Right forelimb (tissue), 1 donor: Measurements from ENCODE around the gene CACNA1B.
"Not testable (repeated sequence)": the region's sequence is repeated elsewhere in the genome, so short reads cannot be mapped to it uniquely, and the experiment has no call there.

Experiments used
- DNase-seq: peaks from one replicate; pipeline ENCODE4 v3.0.0-alpha.2; 2018

Gene CACNA1B

DNA sequence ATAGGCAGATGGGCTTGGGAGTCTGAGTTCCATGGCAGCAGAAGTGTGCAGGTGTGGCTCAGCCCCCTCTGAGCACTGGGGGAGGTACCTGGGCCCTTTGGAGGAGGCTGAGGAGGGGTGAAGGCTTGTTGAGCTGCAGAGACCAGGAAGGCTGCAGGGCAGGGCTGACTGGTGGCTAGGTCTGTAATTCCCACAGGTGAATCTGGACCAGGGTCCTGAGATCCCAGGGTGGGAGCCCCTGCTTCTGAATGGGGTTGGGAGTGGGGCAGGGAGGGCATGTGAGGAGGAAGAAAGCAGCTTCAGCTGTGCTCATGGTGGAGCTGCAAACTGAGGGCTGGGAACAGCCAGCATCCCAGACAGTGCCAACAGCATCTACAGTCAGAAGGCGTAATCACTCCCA lies 111.1 kb downstream of the CACNA1B start:
- peak; percentile 11 for DNase-seq

DNA sequence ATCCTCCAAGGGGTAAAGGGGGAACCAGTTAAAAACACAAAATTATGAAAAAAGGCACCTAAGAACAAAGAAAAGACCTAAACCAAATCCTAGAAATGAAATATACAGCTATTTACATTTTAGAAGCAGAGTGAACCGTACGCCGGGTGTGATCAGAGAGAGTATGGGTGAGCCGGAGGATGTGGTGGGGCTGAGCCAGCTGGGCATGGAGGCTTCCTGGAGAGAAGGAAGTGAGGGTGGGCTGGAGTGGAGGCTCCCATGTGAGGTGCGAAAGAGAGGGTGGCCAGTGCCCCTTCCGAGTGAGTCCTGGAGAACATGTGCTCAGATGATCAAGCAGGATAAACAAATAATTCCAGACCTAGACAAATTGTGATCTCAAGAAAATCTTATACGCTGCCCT lies 111.6 kb downstream of the CACNA1B start:
- peak; percentile 13 for DNase-seq

DNA sequence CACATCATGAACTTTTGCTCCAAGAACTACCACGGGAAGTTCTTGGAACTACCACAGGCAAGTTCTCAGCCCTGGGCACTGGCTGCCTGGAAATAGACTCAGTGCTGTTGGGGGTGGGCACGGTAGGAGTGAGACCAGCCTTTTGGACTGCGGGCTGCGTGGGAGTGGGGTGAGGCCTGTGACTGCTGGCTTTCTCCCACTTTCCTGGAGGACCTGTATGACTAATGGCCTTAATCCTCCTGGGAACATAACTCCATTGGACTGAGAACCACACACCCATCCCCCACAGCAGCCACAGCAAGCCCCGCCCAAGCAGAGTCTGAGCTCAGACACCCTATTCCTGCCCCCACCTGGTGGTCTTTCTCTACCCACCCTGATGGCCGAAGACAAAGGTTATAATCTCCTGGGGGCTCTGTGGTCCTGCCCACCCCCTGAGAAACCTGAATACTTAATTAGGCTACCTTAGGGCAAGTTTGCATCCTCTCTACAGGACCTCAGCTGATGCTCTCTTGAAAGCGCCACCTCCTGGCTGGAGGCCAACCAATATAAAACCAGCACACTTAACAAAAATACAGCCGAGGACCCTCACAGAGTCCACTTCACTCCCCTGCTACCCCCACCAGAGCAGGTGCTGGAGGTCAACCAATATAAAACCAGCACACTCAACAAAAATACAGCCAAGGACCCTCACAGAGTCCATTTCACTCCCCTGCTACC lies 112.6 kb downstream of the CACNA1B start:
- peak; percentile 22 for DNase-seq

DNA sequence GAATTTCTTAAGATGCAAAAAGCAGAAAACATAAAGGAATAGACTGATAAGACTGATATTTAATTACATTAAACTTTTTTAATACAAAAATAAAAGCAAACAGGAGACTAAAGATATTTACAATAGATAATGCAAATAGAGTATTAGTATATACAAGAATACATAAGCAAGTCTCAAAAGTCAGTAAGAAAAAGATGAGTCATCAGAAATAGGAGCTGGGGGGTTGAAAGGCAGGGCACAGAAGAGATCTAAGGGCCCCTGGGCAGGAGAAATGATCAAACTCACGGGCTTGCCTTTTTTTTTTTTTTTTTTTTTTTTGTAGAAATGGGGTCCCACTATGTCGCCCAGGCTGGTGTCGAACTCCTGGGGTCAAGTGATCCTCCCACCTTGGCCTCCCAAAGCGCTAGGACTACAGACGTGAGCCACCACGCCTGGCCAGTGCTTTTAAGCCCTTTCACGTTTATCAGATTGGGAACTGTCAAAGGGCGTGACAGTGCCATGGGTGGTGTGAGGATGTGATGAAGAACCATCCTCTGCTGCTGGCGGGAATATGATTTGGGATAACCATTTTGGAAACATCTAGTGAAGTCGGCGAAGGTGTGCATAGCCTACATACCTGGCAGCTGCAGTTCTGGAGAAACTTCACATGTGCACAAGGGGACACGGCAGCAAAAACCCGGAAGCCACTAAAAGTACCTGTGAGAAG lies 126.1 kb downstream of the CACNA1B start:
- DNase-seq = no peak

DNA sequence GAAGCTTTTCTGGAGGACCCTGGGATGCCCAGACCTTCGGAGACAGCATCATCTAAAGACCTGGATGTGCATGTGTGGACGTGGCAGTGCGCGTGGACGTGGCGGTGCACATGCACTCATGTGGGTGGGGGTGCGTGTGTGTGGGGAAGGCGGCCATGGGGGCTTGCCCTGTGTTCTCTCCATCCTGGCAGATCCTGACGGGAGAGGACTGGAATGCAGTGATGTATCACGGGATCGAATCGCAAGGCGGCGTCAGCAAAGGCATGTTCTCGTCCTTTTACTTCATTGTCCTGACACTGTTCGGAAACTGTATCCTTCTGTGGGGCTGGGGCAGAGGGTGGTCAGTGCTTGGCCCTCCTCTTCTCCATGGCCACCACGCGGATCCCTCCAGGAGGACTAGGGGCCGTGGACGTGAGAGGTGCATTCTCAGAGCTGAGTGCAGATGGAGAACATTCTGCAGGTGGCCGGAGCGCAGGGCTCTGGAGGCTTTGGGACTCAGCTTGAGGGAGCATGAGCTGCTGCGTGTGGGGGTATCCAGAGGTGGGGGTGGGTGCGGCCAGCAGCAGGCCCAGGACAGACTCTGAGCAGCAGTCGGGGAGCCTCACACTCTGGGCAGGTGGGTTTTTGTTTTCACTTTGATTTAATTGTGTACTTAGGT lies 129.1 kb downstream of the CACNA1B start:
- DNase-seq = no peak

DNA sequence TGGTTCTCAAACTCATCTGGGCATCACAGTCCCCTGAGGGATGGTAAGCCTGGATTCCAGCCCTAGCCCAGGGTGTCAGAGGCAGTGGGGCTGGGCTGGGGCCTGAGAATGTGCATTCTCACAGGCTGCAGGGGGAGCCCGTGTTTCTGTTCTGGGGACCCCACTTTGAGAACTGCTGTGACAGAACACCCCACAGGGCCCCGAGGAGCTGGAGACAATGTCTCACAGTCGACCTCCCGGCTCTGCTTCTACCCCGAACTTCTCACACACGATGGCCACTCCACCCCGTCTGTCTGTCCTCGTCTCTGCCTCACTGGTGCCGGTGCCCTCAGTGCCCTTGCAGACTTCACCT lies 130.0 kb downstream of the CACNA1B start:
- DNase-seq = no peak

DNA sequence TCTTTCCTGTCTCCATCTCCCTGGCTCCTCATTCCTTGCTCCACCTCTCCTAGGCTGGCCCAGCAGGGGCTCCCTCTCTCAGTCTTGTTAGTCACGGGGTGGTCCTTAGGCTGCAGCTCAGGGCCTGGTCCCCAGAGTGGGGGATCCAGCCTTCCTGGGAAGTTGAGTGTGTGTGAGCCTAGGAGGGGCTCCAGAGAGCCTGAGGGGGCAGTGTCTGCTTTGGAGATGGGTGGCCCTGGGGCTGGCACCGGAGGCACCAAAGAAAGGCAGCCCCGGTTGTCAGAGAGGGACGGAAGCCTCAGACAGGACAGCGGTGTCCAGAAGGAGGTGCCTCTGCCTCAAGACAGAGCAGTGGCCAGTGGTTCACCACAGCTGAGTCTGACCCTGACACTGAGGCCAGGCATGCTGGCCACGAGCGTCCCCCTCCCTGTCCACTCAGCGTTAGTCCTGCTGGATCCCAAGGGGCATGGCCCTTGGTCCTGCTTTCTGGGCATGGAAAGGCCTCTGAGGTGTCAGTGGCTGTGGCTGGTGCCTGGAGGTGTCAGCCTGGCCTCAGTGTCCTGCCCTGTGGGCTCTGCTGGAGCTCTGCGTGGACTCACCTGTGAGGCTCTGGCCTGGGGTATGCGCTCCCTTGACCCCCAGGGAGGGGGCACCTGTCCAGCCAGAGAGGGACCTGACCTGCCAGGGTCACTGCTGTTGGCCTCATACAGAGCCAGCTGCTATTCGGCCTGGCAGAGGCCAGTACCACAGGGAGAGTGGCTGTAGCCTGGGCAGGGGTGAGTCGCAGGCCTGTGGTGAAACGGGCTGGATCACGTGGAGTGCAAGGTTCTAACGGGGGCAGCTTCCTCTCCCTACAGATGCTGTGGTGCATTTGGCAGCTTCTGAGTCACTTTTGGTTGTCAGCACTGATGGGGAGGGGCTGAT lies 130.6 kb downstream of the CACNA1B start:
- DNase-seq = no peak

DNA sequence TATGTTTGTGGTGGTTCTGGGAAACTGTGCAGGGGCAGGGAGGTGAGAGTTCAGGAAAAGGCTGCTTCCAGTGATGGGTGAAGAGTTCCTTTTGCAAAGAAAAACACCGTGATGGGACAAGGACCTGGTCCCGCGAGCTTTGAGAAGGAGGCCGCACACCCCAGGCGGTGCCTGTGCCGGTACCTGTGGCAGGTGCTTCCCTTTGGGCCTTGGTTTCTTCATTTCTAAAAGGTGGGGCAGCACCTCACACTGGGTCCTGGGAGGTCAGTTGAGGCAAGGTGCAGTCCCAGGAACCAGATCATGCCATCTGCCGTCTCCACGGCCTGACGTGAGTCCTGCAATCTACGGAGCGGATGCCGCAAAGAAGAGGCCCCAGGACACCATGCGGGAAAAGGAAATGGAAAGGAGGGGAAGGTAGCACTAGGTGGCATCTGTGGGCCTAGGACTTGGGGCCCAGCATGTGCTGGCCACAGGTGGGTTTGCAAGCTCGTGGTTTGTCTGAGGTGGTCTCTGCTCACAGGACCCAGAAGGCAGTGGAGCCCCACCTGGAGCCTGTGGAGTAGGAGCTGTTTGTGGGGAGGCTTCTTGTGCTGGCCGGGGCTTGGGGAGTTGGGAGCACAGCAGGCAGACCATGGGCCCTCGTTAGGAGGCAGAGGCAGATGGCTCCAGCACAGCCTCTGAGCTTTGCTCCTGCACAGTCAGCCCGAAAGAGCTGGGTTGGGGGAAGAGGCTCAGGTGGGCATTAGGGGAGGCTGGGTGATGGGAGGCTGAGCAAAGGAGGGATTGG lies 131.6 kb downstream of the CACNA1B start:
- no peak for DNase-seq

DNA sequence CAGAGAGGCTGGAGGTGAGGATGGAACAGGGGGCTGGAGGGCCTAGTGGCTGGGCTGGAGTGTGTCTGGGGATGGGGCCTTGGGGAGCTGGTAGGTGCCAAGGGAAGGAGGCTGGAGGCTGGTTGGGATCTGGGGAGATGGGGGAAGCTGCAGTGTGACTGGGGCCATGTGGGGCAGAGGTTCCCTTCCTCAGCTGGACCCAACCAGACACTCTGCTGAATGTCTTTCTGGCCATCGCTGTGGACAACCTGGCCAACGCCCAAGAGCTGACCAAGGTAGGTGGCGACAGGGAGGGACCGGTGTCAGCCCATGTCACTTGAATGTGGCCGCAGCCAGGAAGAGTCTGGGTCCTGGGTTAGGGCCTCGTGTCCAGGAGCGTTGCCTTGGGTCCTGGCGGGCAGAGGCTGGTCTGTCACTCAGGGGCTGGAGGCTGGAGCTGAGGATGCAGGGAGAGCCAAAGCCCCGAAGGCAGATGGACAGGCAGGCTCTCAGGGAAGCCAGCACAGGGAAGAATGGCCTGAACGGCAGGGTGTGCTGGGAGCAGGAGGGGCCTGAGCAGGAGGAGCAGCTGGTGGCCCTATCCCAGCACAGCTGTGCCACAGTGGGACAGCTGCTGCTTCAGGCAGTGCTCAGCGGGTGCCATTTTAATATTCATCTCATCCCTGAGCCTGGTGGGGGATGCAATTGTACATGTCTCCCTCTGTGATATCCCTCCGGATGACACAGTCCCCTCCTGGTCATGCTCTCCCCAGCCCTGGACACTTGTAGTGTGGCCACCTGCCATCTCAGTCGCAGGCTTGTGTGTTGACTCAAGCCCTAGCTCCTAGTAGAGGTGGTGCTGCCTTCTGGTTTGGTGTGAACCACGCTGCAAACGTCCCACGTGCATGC lies 132.5 kb downstream of the CACNA1B start:
- no peak for DNase-seq

DNA sequence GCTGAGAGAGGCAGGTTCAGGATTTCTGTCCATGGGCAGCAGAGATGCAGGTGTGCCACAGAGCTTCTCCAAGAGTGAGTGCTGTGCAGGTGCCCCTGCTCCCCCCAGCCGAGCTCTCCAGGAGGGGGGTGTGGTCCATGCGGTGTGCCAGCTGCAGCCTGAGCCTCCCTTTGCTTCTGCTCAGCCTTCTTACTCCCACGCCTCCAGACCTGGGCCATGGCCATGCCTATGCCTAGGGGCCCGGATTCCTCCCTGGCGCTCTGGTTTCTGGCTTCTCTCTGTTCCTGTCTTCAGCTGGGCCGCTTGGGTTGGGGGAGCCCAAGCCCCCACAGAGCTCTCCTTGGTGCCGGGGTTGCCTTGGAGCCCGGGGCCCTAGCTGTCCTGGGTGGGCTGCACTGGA lies 133.3 kb downstream of the CACNA1B start:
- no peak for DNase-seq

DNA sequence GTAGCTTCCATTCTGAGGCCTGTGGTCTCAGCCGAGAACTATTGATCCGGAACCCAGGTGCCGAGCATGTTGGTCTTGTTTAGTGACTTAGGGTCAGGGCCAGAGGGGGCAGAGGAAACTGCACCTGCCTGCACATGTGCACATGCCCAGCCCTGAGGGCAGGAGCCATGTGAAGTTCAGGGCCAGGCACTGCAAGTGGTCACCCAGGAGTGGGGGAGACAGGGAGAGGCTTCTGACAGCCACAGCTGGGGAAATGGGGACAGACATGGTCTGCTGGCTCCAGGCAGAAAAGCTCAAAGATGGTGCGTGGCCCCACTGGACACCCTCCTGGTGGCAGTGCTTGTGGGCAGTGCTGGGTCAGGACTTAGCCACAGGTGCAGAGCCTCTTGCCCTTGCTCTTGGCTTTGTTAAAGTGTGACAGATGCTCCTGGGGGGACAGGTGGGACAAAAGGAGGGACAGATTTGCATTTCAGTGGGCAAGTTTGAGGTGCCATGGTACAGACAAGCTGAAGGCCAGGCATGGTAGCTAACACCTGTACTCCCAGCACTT lies 134.4 kb downstream of the CACNA1B start:
- no peak for DNase-seq

DNA sequence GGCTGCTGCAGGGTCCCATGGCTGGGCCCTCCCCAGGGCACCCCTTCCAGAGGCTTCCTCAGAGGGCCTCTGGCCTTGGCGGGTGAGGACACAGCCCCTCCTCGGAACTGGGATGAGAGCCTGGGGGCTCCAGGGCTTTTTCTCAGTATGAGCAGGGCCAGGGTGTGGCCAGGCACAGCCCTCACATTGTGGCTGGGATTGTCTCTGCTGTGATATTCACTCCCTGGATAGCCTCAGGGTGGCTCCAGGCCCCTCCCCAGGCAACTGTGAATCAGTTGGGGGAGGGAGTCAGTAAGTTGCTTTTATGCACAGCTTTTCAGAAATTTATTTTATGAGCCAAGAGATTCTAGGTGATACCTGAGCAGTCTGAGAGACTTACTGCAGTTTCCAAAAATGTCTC lies 135.7 kb downstream of the CACNA1B start:
- DNase-seq = no peak

DNA sequence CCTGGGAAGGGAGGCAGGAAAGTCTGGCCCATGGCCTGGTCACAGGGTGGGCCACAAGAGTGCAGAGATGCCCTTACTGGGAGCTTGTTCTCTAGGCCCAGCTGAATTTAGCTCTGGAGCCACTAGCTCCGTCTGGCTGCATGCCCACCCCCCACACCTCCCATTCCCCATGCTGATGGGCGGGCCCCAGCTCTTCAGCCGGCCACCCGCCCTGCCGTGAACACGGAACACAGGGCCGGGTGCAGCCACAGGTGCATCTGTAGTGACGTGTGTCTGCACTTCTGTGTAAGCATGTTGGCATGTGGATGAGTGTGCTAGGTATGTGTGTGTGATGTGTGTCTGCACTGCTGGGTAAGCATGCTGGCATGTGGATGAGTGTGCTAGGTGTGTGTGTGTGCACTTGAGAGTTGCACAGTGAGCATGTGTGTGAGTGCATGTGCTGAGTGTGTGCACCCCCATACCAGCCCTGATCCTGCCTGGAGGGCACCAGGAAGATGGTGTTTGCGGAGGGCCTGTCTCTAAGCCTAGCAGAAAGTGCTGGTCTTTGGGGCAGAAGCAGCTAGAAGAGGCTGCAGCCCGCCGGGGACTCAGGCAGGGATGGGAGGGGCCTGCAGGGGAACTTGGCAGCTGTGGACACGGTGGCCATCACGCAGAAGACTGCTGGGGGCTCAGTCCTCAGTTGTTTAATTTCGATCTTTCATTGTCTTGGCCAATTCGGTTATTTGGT lies 136.4 kb downstream of the CACNA1B start:
- no peak for DNase-seq

DNA sequence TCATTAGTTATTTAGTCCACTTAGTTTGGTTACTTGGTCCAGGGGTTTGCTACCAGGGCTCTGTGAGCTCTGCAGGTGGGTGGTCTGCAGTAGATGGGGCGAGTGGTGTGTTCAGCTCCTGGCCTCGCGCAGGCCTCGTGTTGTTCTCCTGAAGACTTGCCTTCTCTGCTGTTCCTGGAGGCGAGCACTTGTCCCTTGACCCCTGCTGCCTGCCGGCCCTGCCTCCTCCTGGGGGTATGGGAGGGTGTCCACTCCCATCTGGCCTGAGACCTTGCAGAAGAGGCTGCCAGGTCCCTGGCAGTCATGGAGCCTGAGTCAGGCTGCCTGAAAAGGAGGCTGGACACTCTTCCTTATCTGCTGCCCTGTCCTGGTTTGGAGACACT lies 137.0 kb downstream of the CACNA1B start:
- no peak for DNase-seq

DNA sequence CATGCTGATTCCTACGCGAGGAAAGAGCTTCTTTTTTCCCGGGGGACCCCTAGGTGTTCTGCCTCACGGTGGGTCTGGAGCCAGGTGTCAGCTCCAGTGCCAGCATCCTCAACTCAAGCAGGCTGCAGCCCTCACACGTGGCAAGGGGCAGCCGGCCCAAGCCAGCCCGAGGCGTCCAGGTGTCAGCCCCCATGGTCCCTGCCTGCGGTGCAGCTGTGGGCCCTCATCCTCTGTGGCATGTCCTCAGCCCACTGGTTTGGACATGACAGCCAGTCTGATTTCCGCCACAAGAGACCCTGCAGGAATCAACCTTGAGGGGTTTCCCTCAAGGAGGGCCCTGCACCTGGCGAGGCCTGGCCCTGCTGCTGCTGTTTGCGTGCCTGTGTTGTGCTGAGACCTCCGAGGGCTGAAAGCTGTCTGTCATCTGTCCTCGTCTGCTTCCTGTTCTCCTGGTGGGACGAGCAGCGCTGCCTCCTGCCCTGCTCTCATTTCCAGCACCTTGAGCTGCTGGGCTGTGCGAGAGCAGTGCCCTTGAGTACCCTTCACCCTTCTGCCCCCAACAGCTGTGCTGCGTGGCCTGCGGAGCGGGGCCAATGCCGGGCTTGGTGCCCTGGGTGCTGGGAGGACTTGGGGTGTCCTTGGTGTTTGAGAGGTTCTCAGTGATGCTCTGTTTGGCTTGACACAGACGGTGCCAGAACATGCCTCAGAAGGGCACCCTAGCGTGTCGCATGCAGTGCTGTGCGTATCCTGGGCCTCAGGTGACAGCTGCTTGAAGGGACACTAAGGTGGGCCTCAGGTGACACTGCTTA lies 137.6 kb downstream of the CACNA1B start:
- no peak for DNase-seq

DNA sequence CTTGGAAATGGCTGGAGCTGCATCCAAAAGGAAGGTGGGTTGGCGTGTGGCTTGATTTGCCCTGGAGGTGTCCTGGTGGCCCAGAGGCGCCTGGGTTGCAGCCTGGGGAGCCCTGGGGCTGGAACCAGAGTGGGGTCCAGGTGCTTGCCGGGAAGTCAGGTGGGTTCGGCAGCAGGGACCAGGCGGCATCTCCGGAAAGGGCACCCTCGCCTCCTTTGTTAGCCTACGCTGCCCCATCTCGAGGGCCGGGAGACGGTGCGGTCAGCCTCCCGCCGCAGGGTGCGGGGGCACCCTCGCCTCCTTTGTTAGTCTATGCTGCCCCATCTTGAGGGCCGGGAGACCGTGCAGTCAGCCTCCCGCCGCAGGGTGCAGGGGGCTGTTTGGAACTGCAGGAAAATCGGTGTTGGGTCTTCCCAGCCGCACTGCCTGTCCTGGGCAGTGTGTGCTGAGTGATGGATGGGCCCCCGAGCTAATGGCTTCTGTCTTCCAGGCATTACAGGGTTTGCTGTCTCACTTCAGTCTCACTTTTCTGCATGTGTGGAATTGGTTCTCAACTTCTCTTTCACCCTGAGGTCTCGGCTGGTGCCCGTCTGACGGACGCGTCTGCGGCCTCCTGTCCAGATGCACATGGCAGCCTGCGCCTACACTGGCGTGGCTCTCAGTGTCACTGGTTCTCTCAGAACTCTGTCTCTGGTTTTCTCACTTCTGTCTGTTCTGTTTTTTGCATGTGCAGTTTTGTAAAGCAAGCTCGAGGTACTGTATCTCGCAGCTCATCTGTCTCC lies 139.0 kb downstream of the CACNA1B start:
- no peak for DNase-seq

DNA sequence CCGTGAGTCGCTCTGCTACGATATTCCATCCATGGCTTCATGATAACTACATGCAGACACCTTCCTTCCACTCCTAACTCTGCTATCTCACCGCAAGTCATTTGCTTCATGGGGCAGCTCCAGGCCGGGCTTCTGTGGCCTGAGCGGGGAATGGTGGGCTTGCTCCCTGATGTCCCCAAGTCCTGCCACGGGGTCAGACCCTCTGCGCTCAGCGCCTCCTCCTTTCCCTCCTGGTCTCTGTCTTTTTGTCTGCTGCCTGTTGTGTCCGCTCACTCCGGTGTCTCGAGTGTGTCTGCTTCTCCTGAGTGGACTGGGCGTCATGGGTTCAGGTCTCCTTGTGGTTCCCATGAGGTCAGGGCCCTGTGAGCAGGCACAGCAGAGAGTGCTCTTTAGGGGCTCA lies 139.6 kb downstream of the CACNA1B start:
- no peak for DNase-seq

DNA sequence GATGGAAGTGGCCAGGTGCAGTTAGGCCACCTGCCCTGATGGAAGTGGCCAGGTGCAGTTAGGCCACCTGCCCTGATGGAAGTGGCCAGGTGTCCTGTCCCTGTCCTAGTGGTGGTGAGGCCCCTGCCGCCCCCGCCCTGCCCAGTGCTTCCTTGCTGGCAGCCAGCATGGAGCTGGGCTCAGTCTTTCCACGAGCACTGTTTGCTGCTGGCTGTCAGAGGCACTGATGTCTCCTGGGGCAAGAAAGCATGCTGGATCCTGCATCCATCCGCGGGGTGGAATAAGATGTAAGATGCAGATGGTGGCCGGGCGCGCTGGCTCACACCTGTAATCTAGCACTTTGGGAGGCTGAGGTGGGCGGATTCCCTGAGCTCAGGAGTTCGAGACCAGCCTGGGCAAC lies 141.9 kb downstream of the CACNA1B start:
- not testable (repeated sequence) for DNase-seq
